HTR-8/SVneo (cell line): ENCODE results near the gene MT1F.
"Not testable (repeated sequence)": the region's sequence is repeated elsewhere in the genome, so short reads cannot be mapped to it uniquely, and the experiment has no call there.

Source experiments
- DNase-seq: peaks from one replicate; pipeline ENCODE4 v3.0.0; 2011; ENCODE audit warnings: low spot score, mixed read lengths; ENCODE audit not compliant: insufficient read length
- FAIRE-seq: peaks from 2 replicates; lab custom pipeline; 2011; peaks lifted over from hg19 to GRCh38; lab: Jason Lieb, UNC

MT1F gene

GRCh38 chr16:56641166-56641565 lies 16.6 kb upstream of the MT1F start:
- DNase-seq: no peak
- no peak for FAIRE-seq

- FAIRE-seq (no peak), DNase-seq (no peak)
Measured at GRCh38 chr16:56643080-56643778, 14.5 kb upstream of the MT1F start.

DNA sequence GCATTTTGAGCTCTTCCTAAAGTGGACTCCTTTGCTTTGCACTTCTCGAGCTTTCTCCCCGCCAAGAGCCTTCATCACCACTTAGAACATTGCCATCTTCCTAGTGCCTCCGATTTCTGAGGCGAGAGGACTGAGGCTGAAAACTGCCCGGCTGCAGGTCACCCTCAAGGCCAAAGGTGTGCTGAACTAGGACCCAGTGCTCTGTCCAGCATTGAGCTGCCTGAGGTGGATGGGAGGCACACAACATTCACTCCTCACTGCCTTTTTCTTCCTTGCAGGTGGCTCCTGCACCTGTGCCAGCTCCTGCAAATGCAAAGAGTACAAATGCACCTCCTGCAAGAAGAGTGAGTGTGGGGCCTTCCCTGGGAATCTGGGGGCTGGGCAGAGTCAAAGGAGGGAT lies 13.9 kb upstream of the MT1F start:
- FAIRE-seq (no peak), DNase-seq (no peak)

DNA sequence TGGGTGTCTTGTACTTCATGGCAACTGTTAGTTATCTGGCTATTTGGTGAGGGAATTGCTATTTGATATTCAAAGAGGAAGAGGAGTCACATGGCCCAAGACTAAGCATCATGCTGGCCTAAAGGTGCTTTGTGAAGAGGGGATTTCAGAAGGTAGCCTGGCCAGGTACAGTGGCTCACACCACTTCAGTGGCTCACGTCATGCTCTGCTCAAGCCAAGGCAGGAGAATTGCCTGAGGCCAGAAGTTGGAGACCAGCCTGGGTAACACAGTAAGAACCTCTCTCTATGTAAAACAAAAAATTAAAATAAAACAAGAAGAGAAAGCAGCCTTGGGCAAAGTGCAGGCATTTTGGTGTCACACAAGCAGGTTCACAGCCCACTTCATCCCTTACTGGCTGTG lies 12.4 kb upstream of the MT1F start:
- DNase-seq: no peak
- no peak for FAIRE-seq

DNA sequence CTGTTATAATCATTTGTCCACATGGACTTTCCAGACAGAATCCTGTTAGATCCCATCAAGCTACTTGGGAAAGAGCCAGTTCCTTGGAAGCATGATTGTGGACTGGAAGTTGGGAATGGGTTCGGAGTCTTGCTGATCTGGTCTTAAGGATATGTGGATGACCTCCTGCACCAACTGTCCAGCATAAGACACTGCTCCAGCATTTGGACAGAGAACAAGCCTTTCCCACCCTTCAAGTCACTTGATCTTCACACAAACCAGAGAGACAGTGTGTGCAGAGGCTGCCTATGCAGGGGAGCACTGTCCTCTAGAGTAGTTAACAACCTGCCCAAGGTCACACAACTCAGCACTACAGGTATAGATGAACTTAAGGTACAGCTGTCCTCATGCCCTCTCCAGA lies 11.9 kb upstream of the MT1F start:
- FAIRE-seq: no peak
- no peak for DNase-seq

DNA sequence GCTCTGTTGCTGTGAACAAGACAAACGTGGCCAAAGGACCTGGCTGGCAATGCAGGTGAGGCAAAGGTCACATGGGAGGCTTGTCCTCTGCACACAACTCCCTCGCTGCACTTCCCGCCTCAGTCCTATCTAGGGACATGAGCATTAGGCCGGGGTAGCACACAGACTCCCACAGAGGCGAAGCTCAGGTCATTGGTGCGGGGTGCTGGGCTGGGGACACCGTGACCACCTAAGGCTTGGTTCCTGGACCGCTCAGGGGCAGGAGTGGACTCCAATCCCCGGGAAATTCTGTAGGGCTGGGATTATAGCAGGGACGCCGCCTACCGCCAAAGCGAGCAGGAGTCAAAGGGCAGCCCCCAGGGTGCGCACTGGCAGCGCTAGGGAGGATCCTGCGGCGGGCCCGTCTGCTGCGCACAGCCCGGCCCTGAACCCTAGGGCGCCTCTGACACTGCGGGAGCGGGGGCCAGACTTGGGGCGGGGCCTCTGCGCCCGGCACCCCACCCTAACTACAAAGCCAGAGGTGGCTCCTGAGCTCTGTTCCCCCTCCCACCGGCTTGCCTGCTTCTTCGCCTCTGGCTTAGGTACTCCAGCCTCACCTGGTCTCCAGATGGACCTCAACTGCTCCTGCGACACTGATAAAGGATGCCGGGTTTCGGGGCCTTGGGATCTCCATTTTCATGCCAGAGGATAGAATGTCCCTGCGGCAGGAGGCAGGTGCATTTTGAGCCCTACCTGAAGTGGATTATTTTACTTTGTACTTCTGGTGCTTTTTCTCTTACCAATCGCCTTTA lies 9.9 kb upstream of the MT1F start:
- no peak for FAIRE-seq
- DNase-seq: no peak

DNA sequence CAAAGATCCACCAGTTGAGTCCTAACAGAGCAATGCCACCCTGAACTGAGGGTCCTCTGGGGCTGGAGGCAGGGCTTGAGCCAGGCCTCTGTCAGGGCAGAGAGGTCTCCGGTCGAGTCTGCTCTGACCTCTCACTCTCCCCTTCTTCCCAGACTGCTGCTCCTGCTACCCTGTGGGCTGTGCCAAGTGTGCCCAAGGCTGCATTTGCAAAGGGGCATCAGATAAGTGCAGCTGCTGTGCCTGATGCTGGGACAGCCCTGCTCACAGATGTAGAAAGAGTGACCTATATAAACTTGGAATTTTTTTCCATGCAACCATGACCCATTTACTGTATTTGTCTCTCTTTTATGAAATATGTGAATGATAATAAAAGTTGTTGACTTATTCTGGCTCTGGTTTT lies 8.5 kb upstream of the MT1F start:
- no peak for DNase-seq
- no peak for FAIRE-seq

- DNase-seq (no peak), FAIRE-seq (no peak)
Measured at GRCh38 chr16:56649820-56650219, 7.9 kb upstream of the MT1F start.

- DNase-seq (no peak), FAIRE-seq (no peak)
Measured at GRCh38 chr16:56651586-56651985, 6.2 kb upstream of the MT1F start, which contains the start of gene MT1B. TSS of gene MT1B (plus strand) at chr16:56651886. CDS start at chr16:56651954, 68 bp downstream.

DNA sequence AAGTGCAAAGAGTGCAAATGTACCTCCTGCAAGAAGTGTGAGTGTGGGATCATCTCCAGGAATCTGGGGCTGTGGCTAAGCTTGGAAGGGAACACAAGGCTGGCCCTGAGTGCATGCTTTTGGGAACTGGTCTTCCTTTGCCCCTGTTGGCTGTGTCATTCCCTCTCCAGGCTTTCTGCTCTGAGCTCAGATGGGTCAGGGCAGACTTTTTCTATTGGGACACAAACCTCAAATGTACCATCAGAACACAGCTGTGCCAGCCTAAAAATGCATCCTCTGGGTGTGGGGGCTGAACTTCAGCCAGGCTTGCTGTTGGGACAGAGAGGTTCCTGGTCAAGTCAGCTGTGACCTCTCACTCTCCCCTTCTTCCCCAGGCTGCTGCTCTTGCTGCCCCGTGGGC lies 5.2 kb upstream of the MT1F start:
- DNase-seq (no peak), FAIRE-seq (no peak)

- FAIRE-seq: no peak
- no peak for DNase-seq
Measured at GRCh38 chr16:56653218-56653617, 4.5 kb upstream of the MT1F start.

- no peak for DNase-seq
- no peak for FAIRE-seq
Measured at GRCh38 chr16:56658327-56658875, 642 bp downstream of the MT1F start.

DNA sequence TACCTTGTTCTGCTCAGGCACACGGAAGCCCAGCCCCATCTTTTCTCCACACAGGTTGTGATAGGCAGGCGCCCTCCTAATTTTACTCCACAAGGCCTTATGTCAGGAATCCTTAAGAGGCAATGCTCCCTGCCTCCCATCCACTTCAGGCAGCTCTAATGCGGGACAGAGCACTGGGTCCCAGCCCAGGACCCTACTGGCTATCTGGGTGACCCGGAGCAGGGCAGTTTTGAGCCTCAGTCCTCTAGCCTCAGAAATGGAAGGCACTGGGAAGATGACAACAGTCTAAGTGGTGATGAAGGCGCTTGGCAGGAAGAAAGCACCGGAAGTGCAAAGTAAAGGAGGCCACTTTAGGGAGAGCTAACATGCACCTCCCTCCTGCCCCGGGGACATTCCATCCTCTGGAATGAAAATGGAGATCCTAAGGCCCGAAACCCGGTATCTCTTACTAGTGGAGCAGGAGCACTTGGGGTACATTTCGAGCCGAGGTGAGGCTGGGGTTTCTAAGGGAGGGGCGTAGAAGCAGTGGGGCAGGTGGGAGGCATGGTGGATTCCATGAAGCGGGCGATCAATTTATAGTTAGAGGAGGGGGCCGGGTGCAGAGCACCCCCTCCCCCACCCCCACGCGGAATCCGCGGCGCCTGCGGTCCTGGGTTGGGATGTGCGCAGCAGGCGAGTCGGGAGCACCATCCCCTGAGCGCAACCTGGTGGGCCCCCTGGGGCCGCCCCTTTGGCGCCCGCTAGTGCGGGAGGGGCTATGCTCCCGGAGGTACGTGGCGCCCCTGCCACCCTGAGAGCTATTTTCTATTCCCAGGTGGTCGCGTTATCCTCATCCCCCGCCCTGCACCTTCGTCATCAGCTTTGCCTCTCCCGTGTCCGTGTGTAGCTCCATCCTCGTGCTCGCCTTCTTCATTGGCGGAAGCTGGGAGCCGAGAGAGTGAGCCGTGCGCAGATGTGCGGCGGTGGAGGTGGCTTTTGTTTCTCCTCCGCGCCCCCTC lies 4.9 kb downstream of the MT1F start:
- DNase-seq (no peak), FAIRE-seq (no peak)

DNA sequence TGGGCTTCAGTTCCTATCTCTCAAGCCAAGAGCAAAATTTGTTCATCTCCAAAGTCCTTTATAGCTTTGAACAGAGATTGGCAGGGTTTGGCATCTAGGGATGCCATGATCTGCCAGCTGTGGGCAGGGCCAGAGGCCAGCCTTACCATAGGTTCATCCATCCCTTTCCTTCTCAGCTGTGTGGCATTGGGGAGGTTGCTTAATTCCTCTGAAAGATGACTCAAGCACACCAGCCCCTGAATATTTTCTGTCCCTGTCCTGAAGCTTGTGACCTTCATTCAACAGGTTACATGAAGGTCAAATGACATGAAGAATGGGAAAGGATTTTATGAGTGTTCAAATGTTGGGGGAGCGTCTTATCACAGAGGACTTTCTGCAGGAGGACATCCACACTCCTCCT lies 6.7 kb downstream of the MT1F start:
- no peak for FAIRE-seq

GRCh38 chr16:56665286-56666261 lies 7.8 kb downstream of the MT1F start:
- peak; percentile 66 for FAIRE-seq
- not testable (repeated sequence) for DNase-seq

More for the DNA sequence above, 6.7 kb downstream of the MT1F start:
- DNase-seq: no peak

GRCh38 chr16:56667581-56668571 lies 10.1 kb downstream of the MT1F start, which contains the start of gene MT1G:
TSS of gene MT1G (minus strand) at chr16:56668065. CDS start at chr16:56667993, 72 bp downstream.
- DNase-seq (no peak), FAIRE-seq (no peak)

DNA sequence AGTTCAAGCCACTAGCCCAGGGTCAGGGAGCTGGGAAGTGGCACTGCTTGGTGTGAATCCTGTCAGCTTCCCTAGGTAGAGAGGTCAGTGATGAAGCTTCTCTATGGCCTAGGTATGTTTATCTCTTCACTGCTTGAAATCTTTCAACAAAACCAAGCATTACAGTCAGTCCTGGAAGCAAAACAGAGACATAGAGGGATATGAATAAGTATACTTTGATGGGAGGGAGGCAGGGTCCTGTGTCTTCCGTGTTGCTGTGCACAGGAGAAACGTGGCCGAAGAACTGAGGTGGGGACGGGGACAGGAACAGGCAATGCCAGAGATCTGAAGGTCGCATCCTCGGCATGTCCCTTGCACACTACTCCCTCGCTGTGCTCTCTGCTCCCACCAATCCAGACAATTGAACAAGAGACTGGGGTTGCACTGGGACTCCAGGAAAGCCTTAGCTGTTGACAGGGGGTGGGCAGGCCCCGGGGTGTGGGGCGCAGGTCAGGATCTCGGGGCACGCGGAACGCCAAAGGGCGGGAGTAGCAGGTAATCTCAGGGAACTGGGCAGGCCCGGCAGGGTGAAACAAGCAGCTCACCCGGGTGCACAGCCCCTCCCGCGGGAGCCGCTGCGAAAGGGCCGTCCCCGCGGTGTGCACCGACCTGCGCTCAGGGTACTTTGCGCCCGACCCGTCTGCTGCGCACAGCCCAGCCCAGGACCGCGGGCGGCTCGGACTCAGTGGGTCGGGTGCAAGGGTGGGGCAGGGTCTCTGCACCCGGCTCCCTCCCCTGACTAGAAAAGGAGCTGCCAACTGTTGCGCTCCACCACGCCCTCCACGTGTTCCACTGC lies 11.5 kb downstream of the MT1F start, which contains the start of gene MT1H:
TSS of gene MT1H (plus strand) at position 810 of the 835 bp plus-strand sequence. CDS start 71 bp downstream, outside the sequence.
- no peak for FAIRE-seq

More for the DNA sequence above, 11.5 kb downstream of the MT1F start, which contains the start of gene MT1H:
- no peak for DNase-seq
